ENCODE data around the gene DCLRE1B.

DCLRE1B gene

DNA sequence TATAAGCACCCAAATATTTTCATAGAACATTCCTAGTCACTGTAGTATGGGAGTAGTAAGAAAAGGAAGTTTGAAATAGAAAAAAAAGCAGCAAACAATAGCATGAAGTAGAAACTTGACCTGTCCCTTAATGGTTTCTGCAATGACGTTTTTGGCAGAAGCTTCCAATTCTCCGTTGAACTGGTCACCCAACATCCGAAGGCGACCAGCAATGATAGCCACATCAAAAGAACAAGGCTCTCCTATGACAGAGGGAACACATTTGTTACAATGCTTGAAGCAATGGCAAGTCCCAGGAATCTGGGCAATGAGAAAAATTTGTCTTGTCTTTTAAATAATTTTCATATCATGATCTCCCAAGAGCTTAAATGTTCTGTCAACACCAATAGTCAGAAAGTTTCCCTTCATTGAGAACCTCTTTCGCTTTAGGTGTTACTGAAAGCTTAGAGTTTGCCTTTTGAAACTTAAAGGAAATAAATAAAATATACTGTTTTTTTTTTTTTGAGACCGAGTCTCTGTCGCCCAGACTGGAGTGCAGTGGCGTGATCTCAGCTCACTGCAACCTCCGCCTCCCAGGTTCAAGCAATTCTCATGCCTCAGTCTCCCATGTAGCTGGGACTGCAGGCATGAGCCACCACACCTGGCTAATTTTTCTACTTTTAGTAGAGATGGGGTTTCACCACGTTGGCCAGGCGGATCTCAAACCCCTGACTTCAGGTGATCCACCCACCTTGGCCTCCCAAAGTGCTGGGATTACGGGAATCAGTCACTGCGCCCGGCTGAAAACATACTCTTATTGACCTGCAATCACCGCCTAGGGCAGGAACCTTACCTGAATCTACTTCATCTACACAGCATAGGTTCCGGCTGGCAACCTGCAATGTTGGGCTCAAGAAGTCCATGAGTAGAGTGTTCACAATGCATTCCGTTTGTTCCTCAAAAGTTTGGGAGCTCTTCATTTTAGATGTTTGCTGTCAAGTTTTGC, 18.4 kb upstream of the DCLRE1B start:
- Histone ChIP-seq H3K9me2 (ENCODE audit: low read depth, low read length) (no peaks in the 10 kb centered on the region), H3K9ac (ENCODE audit: low read length) (no peak overlapping the region), H2AFZ (ENCODE audit: low read length) (no peak overlapping the region), H3K79me2 (ENCODE audit: insufficient read depth, low read length) (no peaks in the 10 kb centered on the region), H3F3A (ENCODE audit: insufficient read depth, low read length) (no peaks in the 10 kb centered on the region), H4K20me1 (ENCODE audit: insufficient read depth, low read length) (no peaks in the 10 kb centered on the region), H3K4me3 (ENCODE audit: low read depth, low read length, poor library complexity, severe bottlenecking) (no peak overlapping the region), H3K27ac (ENCODE audit: low read depth, low read length, poor library complexity, severe bottlenecking) (no peak overlapping the region), H3K4me2 (ENCODE audit: low read length) (no peak overlapping the region), H3K36me3 (ENCODE audit: insufficient read depth, low read length) (no peaks in the 10 kb centered on the region), H3K9me3 (ENCODE audit: low read length) (no peaks in the 10 kb centered on the region), H3K4me1 (ENCODE audit: insufficient read depth, low read length, severe bottlenecking) (peaks cover 5% of the 10 kb centered on the region), H3K27me3 (ENCODE audit: insufficient read depth, low read length) (no peaks in the 10 kb centered on the region)
- TF ChIP-seq EZH2 (IDR thresholded peaks at IDR 0.05; ENCODE audit: borderline replicate concordance, low read length) = no peak

DNA sequence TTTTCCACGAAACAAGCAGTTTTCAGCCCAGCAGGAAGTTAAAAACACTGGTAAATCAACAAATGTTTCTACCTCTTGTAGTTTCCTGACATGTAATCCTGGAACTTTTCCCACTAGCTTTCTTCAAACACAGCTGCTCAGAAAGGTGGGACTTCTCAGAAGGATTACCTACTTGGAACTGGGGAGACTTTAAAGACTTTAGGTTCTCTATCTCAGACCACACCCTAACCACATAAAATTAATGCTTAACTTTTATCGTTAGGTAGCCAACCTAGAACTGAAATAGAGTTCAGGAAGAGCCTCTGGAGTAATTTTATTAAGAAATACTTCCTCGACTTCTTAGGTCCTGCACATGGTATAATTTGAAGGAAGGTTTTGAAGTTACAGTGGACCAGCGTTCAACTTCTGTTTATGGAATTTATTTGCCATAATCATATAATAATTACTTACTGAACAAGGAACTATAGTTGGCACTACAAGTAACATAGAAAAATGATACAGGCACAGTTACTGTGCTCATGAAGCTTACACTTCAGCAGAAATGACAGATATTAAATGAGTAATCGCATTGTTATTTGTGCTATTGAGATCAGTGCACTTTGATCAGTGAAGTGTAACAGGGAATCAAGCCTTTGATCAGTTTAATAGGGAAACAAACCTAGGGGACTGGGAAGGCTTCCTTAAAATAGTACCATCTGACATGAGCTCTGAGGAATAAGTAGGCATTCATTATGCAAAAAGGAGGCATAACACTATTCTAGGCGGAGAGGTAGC, 17.5 kb upstream of the DCLRE1B start, which contains the start of gene BCL2L15:
Gene BCL2L15, minus strand, starts transcription at position 180 of the 774 bp plus-strand sequence. CDS start 206 bp downstream, outside the sequence.
- H3K27ac ChIP-seq (ENCODE audit: low read depth, low read length, poor library complexity, severe bottlenecking) = no peak within 1 kb of the TSS
- no peaks in the 10 kb centered on the region for H3K27me3 ChIP-seq (ENCODE audit: insufficient read depth, low read length)
- H3K9me2 ChIP-seq (ENCODE audit: low read depth, low read length) = no peaks in the 10 kb centered on the region
- no peaks in the 10 kb centered on the region for H3K9me3 ChIP-seq (ENCODE audit: low read length)
- no peak within 1 kb of the TSS for H3K4me2 ChIP-seq (ENCODE audit: low read length)
- no peaks in the 10 kb centered on the region for H4K20me1 ChIP-seq (ENCODE audit: insufficient read depth, low read length)
- no peaks in the 10 kb centered on the region for H3F3A ChIP-seq (ENCODE audit: insufficient read depth, low read length)
- H3K9ac ChIP-seq (ENCODE audit: low read length) = no peak within 1 kb of the TSS
- H3K4me1 ChIP-seq (ENCODE audit: insufficient read depth, low read length, severe bottlenecking) = peaks cover 5% of the 10 kb centered on the region
- H3K36me3 ChIP-seq (ENCODE audit: insufficient read depth, low read length) = no peaks in the 10 kb centered on the region
- no peaks in the 10 kb centered on the region for H3K79me2 ChIP-seq (ENCODE audit: insufficient read depth, low read length)
- H3K4me3 ChIP-seq (ENCODE audit: low read depth, low read length, poor library complexity, severe bottlenecking) = no peak within 1 kb of the TSS
- no peak within 1 kb of the TSS for H2AFZ ChIP-seq (ENCODE audit: low read length)
- no peak for TF ChIP-seq EZH2 (IDR thresholded peaks at IDR 0.05; ENCODE audit: borderline replicate concordance, low read length)
- TF ChIP-seq, protein P1, sequence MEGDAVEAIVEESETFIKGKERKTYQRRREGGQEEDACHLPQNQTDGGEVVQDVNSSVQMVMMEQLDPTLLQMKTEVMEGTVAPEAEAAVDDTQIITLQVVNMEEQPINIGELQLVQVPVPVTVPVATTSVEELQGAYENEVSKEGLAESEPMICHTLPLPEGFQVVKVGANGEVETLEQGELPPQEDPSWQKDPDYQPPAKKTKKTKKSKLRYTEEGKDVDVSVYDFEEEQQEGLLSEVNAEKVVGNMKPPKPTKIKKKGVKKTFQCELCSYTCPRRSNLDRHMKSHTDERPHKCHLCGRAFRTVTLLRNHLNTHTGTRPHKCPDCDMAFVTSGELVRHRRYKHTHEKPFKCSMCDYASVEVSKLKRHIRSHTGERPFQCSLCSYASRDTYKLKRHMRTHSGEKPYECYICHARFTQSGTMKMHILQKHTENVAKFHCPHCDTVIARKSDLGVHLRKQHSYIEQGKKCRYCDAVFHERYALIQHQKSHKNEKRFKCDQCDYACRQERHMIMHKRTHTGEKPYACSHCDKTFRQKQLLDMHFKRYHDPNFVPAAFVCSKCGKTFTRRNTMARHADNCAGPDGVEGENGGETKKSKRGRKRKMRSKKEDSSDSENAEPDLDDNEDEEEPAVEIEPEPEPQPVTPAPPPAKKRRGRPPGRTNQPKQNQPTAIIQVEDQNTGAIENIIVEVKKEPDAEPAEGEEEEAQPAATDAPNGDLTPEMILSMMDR (IDR thresholded peaks at IDR 0.05; ENCODE audit: low read length) = no peak

DNA sequence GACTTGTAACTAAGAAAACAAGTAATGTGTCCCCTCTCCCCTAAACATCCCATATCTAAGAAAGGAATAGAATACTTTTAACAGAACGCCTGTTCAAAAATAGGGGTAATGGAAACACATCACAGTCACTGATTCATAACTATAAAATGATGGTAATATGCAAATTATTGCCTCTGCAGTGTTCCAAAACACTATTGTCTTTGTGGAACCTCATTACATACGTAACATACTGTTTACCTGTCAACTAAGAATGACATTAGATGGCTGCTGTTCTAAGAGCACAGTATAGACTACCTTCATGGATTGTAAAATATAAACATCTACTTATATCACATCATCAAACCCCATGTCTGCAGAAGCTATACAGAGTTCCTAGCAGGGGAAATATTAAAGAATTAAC, 14.3 kb upstream of the DCLRE1B start:
- H3K27ac ChIP-seq (ENCODE audit: low read depth, low read length, poor library complexity, severe bottlenecking) = no peak overlapping the region
- peaks cover 21% of the 10 kb centered on the region for H3K36me3 ChIP-seq (ENCODE audit: insufficient read depth, low read length)
- no peaks in the 10 kb centered on the region for H3F3A ChIP-seq (ENCODE audit: insufficient read depth, low read length)
- H3K79me2 ChIP-seq (ENCODE audit: insufficient read depth, low read length) = no peaks in the 10 kb centered on the region
- H3K4me2 ChIP-seq (ENCODE audit: low read length) = no peak overlapping the region
- H3K9ac ChIP-seq (ENCODE audit: low read length) = no peak overlapping the region
- H3K27me3 ChIP-seq (ENCODE audit: insufficient read depth, low read length) = no peaks in the 10 kb centered on the region
- no peaks in the 10 kb centered on the region for H4K20me1 ChIP-seq (ENCODE audit: insufficient read depth, low read length)
- TF ChIP-seq, protein P1 (IDR thresholded peaks at IDR 0.05; ENCODE audit: low read length) = no peak
- no peak for TF ChIP-seq EZH2 (IDR thresholded peaks at IDR 0.05; ENCODE audit: borderline replicate concordance, low read length)
- no peaks in the 10 kb centered on the region for H3K9me2 ChIP-seq (ENCODE audit: low read depth, low read length)
- no peaks in the 10 kb centered on the region for H3K9me3 ChIP-seq (ENCODE audit: low read length)
- no peak overlapping the region for H3K4me3 ChIP-seq (ENCODE audit: low read depth, low read length, poor library complexity, severe bottlenecking)
- no peak overlapping the region for H2AFZ ChIP-seq (ENCODE audit: low read length)
- H3K4me1 ChIP-seq (ENCODE audit: insufficient read depth, low read length, severe bottlenecking) = peaks cover 5% of the 10 kb centered on the region
